Neural cell (in vitro differentiated cells): ENCODE data around the gene C1QTNF3. TPM values are rescaled to one million over a fixed set of nuclear protein-coding genes. Genes with fewer than 3 reads are reported as not detected.
"Not testable (repeated sequence)": the region's sequence is repeated elsewhere in the genome, so short reads cannot be mapped to it uniquely, and the experiment has no call there.

Source experiments
- H2AFZ ChIP-seq: fragments of 200-600, 300-800 bp; sonication (generic), shearing (Covaris generic); 2 replicates; pipeline ENCODE4 v1.6.0; 2014; ENCODE audit warnings: low read depth, mild to moderate bottlenecking, antibody characterized with exemption, low read length, moderate library complexity
- H3F3A ChIP-seq: fragments of 200-600 bp; shearing (Covaris generic); 2 replicates; pipeline ENCODE4 v1.6.1; 2016; ENCODE audit warnings: mild to moderate bottlenecking, moderate library complexity, mixed read lengths, antibody characterized with exemption, low read length; ENCODE audit not compliant: insufficient read depth, poor library complexity, severe bottlenecking
- H3K27ac ChIP-seq: fragments of 200-600, 300-800 bp; sonication (generic), shearing (Covaris generic); 2 replicates; pipeline ENCODE4 v1.5.1; 2014; ENCODE audit warnings: mild to moderate bottlenecking, low read length, moderate library complexity
- H3K27me3 ChIP-seq: fragments of 300-800, 200-600 bp; sonication (generic), shearing (Covaris generic); 2 replicates; pipeline ENCODE4 v1.6.0; 2014; ENCODE audit warnings: mild to moderate bottlenecking, low read depth, low read length, moderate library complexity; ENCODE audit not compliant: insufficient read depth
- H3K36me3 ChIP-seq: fragments of 300-800, 200-600 bp; sonication (generic), shearing (Covaris generic); 2 replicates; pipeline ENCODE4 v1.5.1; 2014; ENCODE audit warnings: mild to moderate bottlenecking, antibody characterized with exemption, low read length, moderate library complexity; ENCODE audit not compliant: insufficient read depth
- H3K4me2 ChIP-seq: fragments of 300-800, 200-600 bp; sonication (generic), shearing (Covaris generic); 2 replicates; pipeline ENCODE4 v1.6.0; 2014; ENCODE audit warnings: mild to moderate bottlenecking, low read length
- H3K4me3 ChIP-seq: fragments of 300-800, 200-600 bp; sonication (generic), shearing (Covaris generic); 2 replicates; pipeline ENCODE4 v1.5.1; 2014; ENCODE audit warnings: mild to moderate bottlenecking, low read length, moderate library complexity
- H3K79me2 ChIP-seq: fragments of 200-600 bp; shearing (Covaris generic); replicated peaks from 2 replicates; pipeline ENCODE4 v1.6.0; 2014; ENCODE audit warnings: mild to moderate bottlenecking, low read length, moderate library complexity; ENCODE audit not compliant: insufficient read depth
- H3K9ac ChIP-seq: fragments of 300-800, 200-600 bp; sonication (generic), shearing (Covaris generic); 2 replicates; pipeline ENCODE4 v1.6.1; 2016; ENCODE audit warnings: mild to moderate bottlenecking, low read length, mixed read lengths
- H3K9me2 ChIP-seq: fragments of 200-600 bp; shearing (Covaris generic); 2 replicates; pipeline ENCODE4 v1.6.1; 2016; ENCODE audit warnings: mild to moderate bottlenecking, low read length, mixed read lengths; ENCODE audit not compliant: insufficient read depth
- H3K9me3 ChIP-seq: fragments of 200-600, 300-800 bp; sonication (generic), shearing (Covaris generic); 2 replicates; pipeline ENCODE4 v1.6.1; 2016; ENCODE audit warnings: mild to moderate bottlenecking, mixed run types, low read length, moderate library complexity, mixed read lengths
- H4K20me1 ChIP-seq: fragments of 200-600 bp; shearing (Covaris generic); 2 replicates; pipeline ENCODE4 v1.6.1; 2016; ENCODE audit warnings: mild to moderate bottlenecking, mixed run types; ENCODE audit not compliant: insufficient read depth
- EP300 ChIP-seq: fragments of 450-650 bp; conservative IDR thresholded peaks from 2 replicates; pipeline ENCODE4 v1.6.1; 2014; ENCODE audit warnings: antibody characterized with exemption, mild to moderate bottlenecking, moderate library complexity; ENCODE audit not compliant: poor library complexity, severe bottlenecking
- EZH2 ChIP-seq: fragments of 200-600, 300-800 bp; shearing (Covaris generic), sonication (generic); IDR thresholded peaks from 2 replicates; pipeline ENCODE4 v1.6.1; 2014; ENCODE audit warnings: antibody characterized with exemption, low read length, borderline replicate concordance, mild to moderate bottlenecking; ENCODE audit not compliant: insufficient read depth, poor library complexity, severe bottlenecking
- MXI1 ChIP-seq: fragments of 450-650 bp; conservative IDR thresholded peaks from 2 replicates; pipeline ENCODE4 v1.6.1; 2014; ENCODE audit warnings: antibody characterized with exemption, mild to moderate bottlenecking; ENCODE audit not compliant: poor library complexity, severe bottlenecking
- POLR2AphosphoS5 ChIP-seq: IDR thresholded peaks from 2 replicates; pipeline ENCODE4 v1.6.1; 2012
- RAD21 ChIP-seq: fragments of 450-650 bp; conservative IDR thresholded peaks from 2 replicates; pipeline ENCODE4 v1.6.1; 2014; ENCODE audit warnings: antibody characterized with exemption, mild to moderate bottlenecking, moderate library complexity
- SMC3 ChIP-seq: fragments of 450-650 bp; conservative IDR thresholded peaks from 2 replicates; pipeline ENCODE4 v1.6.1; 2014; ENCODE audit warnings: antibody characterized with exemption, mild to moderate bottlenecking, moderate library complexity; ENCODE audit not compliant: poor library complexity
- TAF1 ChIP-seq: IDR thresholded peaks from 2 replicates; pipeline ENCODE4 v1.6.1; 2012; ENCODE audit warnings: low read depth
- polyA plus RNA-seq: library from polyadenylated mRNA; depleted of rRNA; stranded (reverse); fragments of >200 nt; gene quantifications from 2 replicates; pipeline ENCODE4 v1.2.3, GENCODE V29; 2014
- TF ChIP-seq, protein P1 (sequence below): fragments of 450-650 bp; IDR thresholded peaks from 2 replicates; pipeline ENCODE4 v1.5.1; 2014; ENCODE audit warnings: antibody characterized with exemption, mild to moderate bottlenecking, moderate library complexity; ENCODE audit not compliant: poor library complexity, severe bottlenecking
- TF ChIP-seq, protein P2 (sequence below): IDR thresholded peaks from 2 replicates; pipeline ENCODE4 v1.6.1; 2012; ENCODE audit warnings: borderline replicate concordance

C1QTNF3 gene
- polyA plus RNA-seq, 1 donor from 2014 or later, result 33.1 TPM

DNA sequence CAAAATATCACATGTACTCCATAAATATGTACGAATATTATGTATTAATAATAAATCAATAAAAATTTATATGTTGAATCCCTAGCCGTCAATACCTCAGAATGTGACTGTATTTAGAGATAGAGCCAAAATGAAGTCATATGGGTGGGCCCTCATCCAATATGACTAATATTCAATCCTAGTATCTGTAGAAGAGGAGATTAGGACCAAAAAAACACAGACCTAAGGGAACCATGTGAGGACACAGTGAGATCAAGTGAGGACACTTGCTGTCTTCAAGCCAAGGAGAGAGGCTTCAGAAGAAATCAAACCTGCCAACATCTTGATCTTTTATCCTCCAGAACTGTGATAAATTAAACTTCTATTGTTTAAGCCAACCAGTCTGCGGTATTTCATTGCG, 31.5 kb downstream of the C1QTNF3 start:
- Histone ChIP-seq H3K36me3 (no peaks in the 10 kb centered on the region), H3K27ac (no peak overlapping the region), H3K4me2 (no peak overlapping the region), H4K20me1 (no peaks in the 10 kb centered on the region), H2AFZ (no peak overlapping the region), H3K27me3 (no peaks in the 10 kb centered on the region), H3K4me3 (no peak overlapping the region), H3K9ac (no peak overlapping the region), H3F3A (peaks cover 11% of the 10 kb centered on the region), H3K9me2 (no peaks in the 10 kb centered on the region), H3K9me3 (no peaks in the 10 kb centered on the region), H3K79me2 (no peaks in the 10 kb centered on the region)
- no peak for TF ChIP-seq MXI1
- TF ChIP-seq, protein P1, sequence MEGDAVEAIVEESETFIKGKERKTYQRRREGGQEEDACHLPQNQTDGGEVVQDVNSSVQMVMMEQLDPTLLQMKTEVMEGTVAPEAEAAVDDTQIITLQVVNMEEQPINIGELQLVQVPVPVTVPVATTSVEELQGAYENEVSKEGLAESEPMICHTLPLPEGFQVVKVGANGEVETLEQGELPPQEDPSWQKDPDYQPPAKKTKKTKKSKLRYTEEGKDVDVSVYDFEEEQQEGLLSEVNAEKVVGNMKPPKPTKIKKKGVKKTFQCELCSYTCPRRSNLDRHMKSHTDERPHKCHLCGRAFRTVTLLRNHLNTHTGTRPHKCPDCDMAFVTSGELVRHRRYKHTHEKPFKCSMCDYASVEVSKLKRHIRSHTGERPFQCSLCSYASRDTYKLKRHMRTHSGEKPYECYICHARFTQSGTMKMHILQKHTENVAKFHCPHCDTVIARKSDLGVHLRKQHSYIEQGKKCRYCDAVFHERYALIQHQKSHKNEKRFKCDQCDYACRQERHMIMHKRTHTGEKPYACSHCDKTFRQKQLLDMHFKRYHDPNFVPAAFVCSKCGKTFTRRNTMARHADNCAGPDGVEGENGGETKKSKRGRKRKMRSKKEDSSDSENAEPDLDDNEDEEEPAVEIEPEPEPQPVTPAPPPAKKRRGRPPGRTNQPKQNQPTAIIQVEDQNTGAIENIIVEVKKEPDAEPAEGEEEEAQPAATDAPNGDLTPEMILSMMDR, result no peak
- no peak for TF ChIP-seq RAD21
- TF ChIP-seq EP300, result no peak
- no peak for TF ChIP-seq SMC3
- TF ChIP-seq, protein P2, sequence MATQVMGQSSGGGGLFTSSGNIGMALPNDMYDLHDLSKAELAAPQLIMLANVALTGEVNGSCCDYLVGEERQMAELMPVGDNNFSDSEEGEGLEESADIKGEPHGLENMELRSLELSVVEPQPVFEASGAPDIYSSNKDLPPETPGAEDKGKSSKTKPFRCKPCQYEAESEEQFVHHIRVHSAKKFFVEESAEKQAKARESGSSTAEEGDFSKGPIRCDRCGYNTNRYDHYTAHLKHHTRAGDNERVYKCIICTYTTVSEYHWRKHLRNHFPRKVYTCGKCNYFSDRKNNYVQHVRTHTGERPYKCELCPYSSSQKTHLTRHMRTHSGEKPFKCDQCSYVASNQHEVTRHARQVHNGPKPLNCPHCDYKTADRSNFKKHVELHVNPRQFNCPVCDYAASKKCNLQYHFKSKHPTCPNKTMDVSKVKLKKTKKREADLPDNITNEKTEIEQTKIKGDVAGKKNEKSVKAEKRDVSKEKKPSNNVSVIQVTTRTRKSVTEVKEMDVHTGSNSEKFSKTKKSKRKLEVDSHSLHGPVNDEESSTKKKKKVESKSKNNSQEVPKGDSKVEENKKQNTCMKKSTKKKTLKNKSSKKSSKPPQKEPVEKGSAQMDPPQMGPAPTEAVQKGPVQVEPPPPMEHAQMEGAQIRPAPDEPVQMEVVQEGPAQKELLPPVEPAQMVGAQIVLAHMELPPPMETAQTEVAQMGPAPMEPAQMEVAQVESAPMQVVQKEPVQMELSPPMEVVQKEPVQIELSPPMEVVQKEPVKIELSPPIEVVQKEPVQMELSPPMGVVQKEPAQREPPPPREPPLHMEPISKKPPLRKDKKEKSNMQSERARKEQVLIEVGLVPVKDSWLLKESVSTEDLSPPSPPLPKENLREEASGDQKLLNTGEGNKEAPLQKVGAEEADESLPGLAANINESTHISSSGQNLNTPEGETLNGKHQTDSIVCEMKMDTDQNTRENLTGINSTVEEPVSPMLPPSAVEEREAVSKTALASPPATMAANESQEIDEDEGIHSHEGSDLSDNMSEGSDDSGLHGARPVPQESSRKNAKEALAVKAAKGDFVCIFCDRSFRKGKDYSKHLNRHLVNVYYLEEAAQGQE, result no peak
- TF ChIP-seq EZH2, result no peak
- no peak for TF ChIP-seq TAF1
- TF ChIP-seq POLR2AphosphoS5, result no peak

DNA sequence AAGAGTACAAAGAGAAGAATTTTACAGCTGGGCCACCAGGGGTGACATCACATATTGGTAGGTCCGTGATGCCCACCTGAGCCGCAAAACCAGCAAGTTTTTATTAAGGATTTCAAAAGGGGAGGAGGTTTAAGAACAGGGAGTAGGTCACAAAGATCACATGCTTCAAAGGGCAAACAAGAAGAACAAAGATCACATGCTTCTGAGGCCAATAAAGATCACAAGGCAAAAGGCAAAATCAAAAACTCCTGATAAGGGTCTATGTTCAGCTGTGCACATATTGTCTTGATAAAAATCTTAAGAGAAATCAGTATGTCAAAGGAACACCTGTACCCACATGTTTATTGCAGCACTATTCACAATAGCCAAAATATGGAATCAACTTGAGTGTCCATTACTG, 32.9 kb downstream of the C1QTNF3 start:
- H3K9ac ChIP-seq, H2AFZ ChIP-seq, H3K27ac ChIP-seq, H3K27me3 ChIP-seq, H3K79me2 ChIP-seq, H3K9me2 ChIP-seq, H3K4me2 ChIP-seq, H3K36me3 ChIP-seq, H4K20me1 ChIP-seq, H3K9me3 ChIP-seq, H3K4me3 ChIP-seq: not testable (repeated sequence)
- H3F3A ChIP-seq, result peaks cover 11% of the 10 kb centered on the region

DNA sequence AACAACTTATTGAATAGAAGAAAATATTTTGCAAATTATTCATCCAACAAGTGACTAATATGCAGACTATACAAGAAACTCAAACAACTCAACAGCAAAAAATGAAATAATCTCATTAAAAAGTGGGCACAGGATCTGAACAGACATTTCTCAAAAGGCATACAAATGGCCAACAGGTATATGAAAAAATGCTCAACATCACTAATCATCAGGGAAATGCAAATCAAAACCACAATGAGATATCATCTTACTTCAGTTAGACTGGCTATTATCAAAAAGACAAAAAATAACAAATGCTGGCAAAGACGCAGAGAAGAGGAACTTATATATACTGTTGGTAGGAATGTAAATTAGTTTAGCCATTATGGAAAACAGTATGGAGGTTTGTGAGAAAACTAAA, 33.4 kb downstream of the C1QTNF3 start:
- Histone ChIP-seq H3F3A (peaks cover 11% of the 10 kb centered on the region), H3K4me3 (no peak overlapping the region), H2AFZ (no peak overlapping the region), H3K9me3 (no peaks in the 10 kb centered on the region), H3K27me3 (no peaks in the 10 kb centered on the region), H3K9ac (no peak overlapping the region), H4K20me1 (no peaks in the 10 kb centered on the region), H3K4me2 (no peak overlapping the region), H3K27ac (no peak overlapping the region), H3K36me3 (no peaks in the 10 kb centered on the region), H3K9me2 (no peaks in the 10 kb centered on the region), H3K79me2 (peaks cover 4% of the 10 kb centered on the region)
- TF ChIP-seq EZH2, result no peak
- no peak for TF ChIP-seq SMC3
- no peak for TF ChIP-seq EP300
- TF ChIP-seq, protein P1, result no peak
- TF ChIP-seq, protein P2, result no peak
- TF ChIP-seq POLR2AphosphoS5, result no peak
- no peak for TF ChIP-seq RAD21
- no peak for TF ChIP-seq MXI1
- TF ChIP-seq TAF1, result no peak
